Spinal cord (tissue), 10 donors: Measurements from ENCODE around the gene NTHL1. TPM values are rescaled to one million over a fixed set of nuclear protein-coding genes. Genes with fewer than 3 reads are reported as not detected.

Experiments used
- DNase-seq, 6 donors: peaks; one replicate each; pipeline versions ENCODE4 v3.0.0 to v3.0.0-alpha.2; 2013 to 2015; ENCODE audit warnings: low spot score in 6 of 6, low read depth in 4 of 6
- H3K27ac ChIP-seq: one replicate; pipeline ENCODE4 v1.5.1; 2013; ENCODE audit warnings: low read depth, low read length, control low read depth
- H3K27me3 ChIP-seq: one replicate; pipeline ENCODE4 v1.6.1; 2013; ENCODE audit warnings: low read length; ENCODE audit not compliant: control insufficient read depth, insufficient read depth
- H3K36me3 ChIP-seq: one replicate; pipeline ENCODE4 v1.6.1; 2013; ENCODE audit warnings: low read length; ENCODE audit not compliant: control insufficient read depth, insufficient read depth
- H3K4me1 ChIP-seq: one replicate; pipeline ENCODE4 v1.6.1; 2013; ENCODE audit warnings: low read length; ENCODE audit not compliant: control insufficient read depth, insufficient read depth
- H3K4me3 ChIP-seq: one replicate; pipeline ENCODE4 v1.5.1; 2013; ENCODE audit warnings: low read depth, low read length, control low read depth
- H3K9me3 ChIP-seq: one replicate; pipeline ENCODE4 v1.6.1; 2013; ENCODE audit warnings: low read length; ENCODE audit not compliant: control insufficient read depth, insufficient read depth
- WGBS: methylation state at CpG from one replicate; pipeline ENCODE4 v1.1.5; 2013; ENCODE audit warnings: missing lambda C conversion rate; ENCODE audit not compliant: insufficient coverage; 5-methylcytosine and 5-hydroxymethylcytosine counted together
- long read RNA-seq, 4 donors: transcript quantifications; one replicate each; lab custom pipeline, GENCODE V29; 2026
- polyA plus RNA-seq, 2 donors: library from polyadenylated mRNA; unstranded; fragments of 120-200 nt; gene quantifications; one replicate each; pipeline ENCODE4 v1.2.1, GENCODE V29; 2013; ENCODE audit not compliant: insufficient read length in 2 of 2
- total RNA-seq, 2 donors: library from RNA; depleted of rRNA in 1 of 2; stranded (reverse); fragments of 120-200 nt in 1 of 2; fragments of >200 nt in 1 of 2; gene quantifications; one replicate each; pipeline versions ENCODE4 v1.2.3 to v1.2.4, GENCODE V29; 2013 to 2014
- donor health status: healthy.

The NTHL1 gene
- total RNA-seq = 10 to 100 TPM; 19.7 to 42.1 TPM
- polyA plus RNA-seq = 10 to 100 TPM; 34.3 to 40.1 TPM
- long read RNA-seq, donor 1, transcript NTHL1-201 (6 exons, 1,067 nt) = major isoform, 18 of 27 reads
- long read RNA-seq, donor 1, partial matches to known transcripts = 0 of 27 reads
- long read RNA-seq, donor 1, other reads (novel, unspliced or antisense) = 0 of 27 reads
- long read RNA-seq, donor 2, transcript NTHL1-201 (6 exons, 1,067 nt) = major isoform, 10 of 12 reads
- long read RNA-seq, donor 2, partial matches to known transcripts = 0 of 12 reads
- long read RNA-seq, donor 2, other reads (novel, unspliced or antisense) = 0 of 12 reads
- long read RNA-seq, donor 3, transcript NTHL1-201 (6 exons, 1,067 nt) = major isoform, 8 of 11 reads
- long read RNA-seq, donor 3, partial matches to known transcripts = 0 of 11 reads
- long read RNA-seq, donor 3, other reads (novel, unspliced or antisense) = 0 of 11 reads
- long read RNA-seq, donor 4, transcript NTHL1-210 (1 exons, 911 nt) = minor isoform, 5 of 35 reads
- long read RNA-seq, donor 4, transcript NTHL1-201 (6 exons, 1,067 nt) = major isoform, 24 of 35 reads
- long read RNA-seq, donor 4, partial matches to known transcripts = 0 of 35 reads
- long read RNA-seq, donor 4, other reads (novel, unspliced or antisense) = 0 of 35 reads

DNA sequence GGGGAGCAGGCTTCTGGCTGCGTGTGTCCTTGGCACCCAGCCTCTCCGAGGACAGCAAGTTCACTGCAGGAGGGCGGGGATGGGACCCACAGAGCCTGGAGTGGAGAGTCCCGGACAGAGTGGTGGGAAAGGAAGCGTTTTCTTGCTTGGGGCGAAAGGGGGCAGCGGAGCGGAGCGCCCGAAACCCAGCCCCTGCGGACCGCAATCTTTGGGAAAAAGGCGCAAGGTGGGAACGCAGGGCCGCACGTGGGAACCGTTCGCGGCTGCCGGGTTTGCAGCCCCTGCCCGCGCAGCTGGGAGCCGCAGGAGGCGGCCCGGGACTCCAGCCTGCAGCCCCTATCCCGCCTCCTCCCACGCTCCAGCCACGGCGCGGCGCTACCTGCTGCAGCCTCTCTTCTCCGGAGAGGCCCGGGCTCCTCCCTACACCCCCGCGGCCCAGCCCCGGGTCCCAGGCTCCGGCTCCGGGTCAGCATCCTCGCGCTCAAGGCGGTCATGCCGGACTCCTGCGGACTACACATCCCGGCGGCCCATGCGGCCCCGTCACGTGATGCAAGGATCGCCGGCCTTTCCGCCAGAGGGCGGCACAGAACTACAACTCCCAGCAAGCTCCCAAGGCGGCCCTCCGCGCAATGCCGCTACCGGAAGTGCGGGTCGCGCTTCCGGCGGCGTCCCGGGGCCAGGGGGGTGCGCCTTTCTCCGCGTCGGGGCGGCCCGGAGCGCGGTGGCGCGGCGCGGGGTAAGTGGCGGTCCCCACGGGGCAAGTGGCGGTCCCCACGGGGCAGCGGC lies at the start of gene NTHL1, which contains the start of gene TSC2:
TSS of gene NTHL1 (minus strand) at position 505 of the 786 bp plus-strand sequence. CDS start at position 494, 11 bp downstream.
TSS of gene TSC2 (plus strand) at position 656 of the 786 bp plus-strand sequence. CDS start 631 bp downstream, outside the sequence.
- H3K27ac ChIP-seq = peak within 1 kb of the TSS; percentile 4
- peak; percentile 88 to 98 (median 92) for DNase-seq
- no peaks in the 10 kb centered on the region for H3K9me3 ChIP-seq
- peak within 1 kb of the TSS; percentile 75 for H3K4me3 ChIP-seq
- under 1% methylated on average over 80 of the region's 81 CpGs for WGBS
- peaks cover 39% of the 10 kb centered on the region for H3K4me1 ChIP-seq
- peaks cover 61% of the 10 kb centered on the region for H3K36me3 ChIP-seq
- no peaks in the 10 kb centered on the region for H3K27me3 ChIP-seq

DNA sequence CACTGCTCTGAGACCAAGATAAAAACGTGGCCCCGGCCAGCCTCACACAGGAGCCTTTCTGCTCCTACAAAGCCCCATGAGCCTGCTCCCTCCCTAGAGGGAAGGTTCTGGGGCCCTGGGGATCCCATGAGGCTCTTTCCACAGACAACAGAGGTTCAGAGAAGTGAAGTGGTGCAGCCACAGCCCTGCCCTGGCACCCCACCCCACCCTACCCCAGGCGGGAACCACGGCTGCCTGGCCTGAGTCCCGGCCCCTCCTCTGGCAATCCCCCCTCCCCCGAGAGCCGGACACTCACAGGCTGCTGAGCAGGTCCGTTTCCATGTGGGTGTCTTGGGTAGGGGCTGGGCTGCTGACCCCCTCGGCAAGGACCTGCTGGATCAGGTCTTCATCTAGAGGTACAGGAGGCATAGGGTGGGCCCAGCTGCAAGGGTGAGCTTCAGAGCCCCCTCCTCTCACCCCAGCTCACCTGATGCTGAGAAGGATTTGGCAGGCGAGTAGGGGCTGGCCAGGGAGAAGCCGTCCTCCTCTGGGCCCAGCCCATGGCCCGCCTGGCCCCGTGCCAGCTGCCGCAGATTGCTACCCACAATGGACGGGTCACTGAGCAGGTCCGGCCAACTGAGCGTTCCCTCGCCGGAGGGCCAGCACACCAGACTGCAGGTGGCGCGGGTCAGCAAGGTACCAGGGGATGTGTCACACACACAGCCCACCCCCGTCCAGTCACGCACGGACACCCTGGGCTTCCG lies 49.4 kb upstream of the NTHL1 start:
- Histone ChIP-seq H3K9me3 (no peaks in the 10 kb centered on the region), H3K27me3 (no peaks in the 10 kb centered on the region), H3K4me3 (no peak overlapping the region), H3K27ac (no peak overlapping the region), H3K36me3 (peaks cover 90% of the 10 kb centered on the region), H3K4me1 (peaks cover 7% of the 10 kb centered on the region)
- no peak for DNase-seq
- WGBS = 78% methylated on average over 10 of the region's 25 CpGs

DNA sequence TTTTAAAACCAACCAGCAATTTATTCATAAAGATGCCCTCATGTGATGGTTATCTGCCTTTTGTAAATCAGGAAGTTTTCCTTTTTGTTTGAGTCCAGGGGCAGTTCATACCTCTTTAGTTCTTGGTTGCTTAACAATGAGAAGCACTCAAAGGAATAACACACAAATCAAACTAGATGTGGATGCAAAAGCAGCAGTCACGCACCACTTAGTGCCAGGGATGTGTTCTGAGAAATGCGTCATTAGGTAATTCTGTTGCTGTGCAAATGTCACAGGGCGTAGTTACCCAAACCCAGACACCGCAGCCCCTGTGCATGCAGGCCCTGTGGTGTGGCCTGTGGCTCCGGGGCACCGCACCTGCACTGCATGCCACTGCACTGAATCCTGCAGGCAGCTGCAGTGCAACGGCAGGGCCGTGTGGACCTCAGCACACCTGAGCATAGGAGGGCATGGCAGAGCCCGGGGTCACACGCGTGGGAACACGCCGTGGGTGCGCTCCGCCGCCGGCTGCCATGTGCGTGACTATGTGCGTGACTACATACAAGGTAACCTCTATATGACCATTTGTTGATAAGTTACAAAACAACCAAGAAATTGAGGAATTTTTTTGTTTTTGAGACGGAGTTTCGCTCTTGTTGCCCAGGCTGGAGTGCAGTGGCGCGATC lies 48.4 kb upstream of the NTHL1 start:
- no peak for DNase-seq
- Histone ChIP-seq H3K9me3 (no peaks in the 10 kb centered on the region), H3K27me3 (no peaks in the 10 kb centered on the region), H3K4me1 (peaks cover 14% of the 10 kb centered on the region), H3K4me3 (no peak overlapping the region), H3K27ac (no peak overlapping the region), H3K36me3 (peaks cover 87% of the 10 kb centered on the region)
- 96% methylated on average over 9 of the region's 23 CpGs for WGBS

DNA sequence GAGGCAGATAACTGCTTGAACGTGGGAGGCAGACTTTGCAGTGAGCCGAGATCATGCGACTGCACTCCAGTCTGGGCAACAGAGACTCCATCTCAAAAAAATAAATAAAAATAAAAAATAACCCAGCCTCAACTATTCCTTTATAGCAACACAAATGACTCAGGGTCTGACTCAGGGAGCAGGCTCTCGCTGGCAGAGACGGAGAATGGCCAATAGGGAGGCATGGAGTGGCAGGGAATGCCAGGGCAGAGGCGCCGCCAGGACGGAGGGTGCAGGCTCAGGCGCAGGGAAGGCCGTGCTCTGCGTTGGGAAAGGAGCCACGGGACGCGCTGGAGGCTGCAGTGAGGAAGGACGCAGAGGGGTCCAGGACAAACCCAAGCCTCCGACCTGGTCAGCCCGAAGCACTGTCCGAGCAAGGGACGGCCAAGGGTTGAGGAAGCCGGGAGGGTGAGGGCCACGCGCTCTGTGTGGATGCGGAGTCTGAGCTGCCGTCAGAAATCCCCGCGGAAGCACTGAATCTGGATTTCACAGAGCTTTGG lies 47.8 kb upstream of the NTHL1 start:
- Histone ChIP-seq H3K36me3 (peaks cover 85% of the 10 kb centered on the region), H3K27ac (no peak overlapping the region)
- WGBS = 93% methylated on average over 21 of the region's 26 CpGs

DNA sequence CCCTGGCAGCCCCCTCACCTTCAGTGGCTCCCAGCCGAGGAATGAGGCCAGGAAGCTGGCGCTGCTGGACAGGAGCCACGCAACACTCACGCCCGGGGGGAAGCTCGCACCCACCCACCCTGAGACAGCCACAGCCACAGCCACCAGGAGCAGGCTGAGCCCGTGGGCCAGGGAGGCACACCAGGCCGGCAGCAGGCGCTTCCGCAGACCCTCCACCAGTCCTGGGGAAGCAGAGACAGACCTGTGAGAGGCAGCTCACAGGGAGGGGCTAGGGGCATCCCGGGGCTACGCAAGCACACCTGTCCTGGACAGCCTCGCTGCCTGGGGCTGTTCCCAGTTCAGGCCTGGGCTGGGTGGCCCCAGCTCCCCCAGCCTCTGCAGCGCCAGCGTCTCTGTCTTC lies 46.2 kb upstream of the NTHL1 start:
- no peak overlapping the region for H3K27ac ChIP-seq
- DNase-seq = no peak
- peaks cover 14% of the 10 kb centered on the region for H3K4me1 ChIP-seq
- H3K36me3 ChIP-seq = peaks cover 87% of the 10 kb centered on the region
- H3K27me3 ChIP-seq = no peaks in the 10 kb centered on the region
- H3K9me3 ChIP-seq = no peaks in the 10 kb centered on the region
- 95% methylated on average over 15 of the region's 15 CpGs for WGBS
- H3K4me3 ChIP-seq = no peak overlapping the region

More for the DNA sequence above, 47.8 kb upstream of the NTHL1 start:
- Histone ChIP-seq H3K27me3 (no peaks in the 10 kb centered on the region), H3K9me3 (no peaks in the 10 kb centered on the region), H3K4me3 (no peak overlapping the region), H3K4me1 (peaks cover 14% of the 10 kb centered on the region)
- no peak for DNase-seq

DNA sequence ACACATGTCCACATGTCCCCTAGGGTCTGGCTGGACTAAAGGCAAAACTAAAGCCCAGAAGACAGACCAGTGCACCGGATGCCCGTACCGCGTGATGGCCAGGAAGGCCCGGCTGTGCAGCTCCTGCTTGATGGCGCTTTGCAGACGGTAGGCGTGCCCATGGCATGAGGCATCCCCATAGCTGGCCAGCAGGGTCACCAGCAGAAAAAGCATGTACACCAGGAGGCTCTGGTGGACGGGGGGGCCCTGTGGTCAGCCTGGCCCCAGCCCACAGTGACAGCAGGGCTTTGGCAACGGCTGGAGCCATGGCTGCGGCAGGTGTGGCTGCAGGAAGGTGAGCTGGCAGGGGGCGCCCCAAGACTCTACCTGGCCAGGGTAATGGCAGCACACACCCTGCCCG lies 45.2 kb upstream of the NTHL1 start:
- H3K27me3 ChIP-seq = no peaks in the 10 kb centered on the region
- H3K4me3 ChIP-seq = no peak overlapping the region
- WGBS = 95% methylated on average over 13 of the region's 13 CpGs
- no peaks in the 10 kb centered on the region for H3K9me3 ChIP-seq
- no peak for DNase-seq
- H3K27ac ChIP-seq = no peak overlapping the region
- H3K36me3 ChIP-seq = peaks cover 94% of the 10 kb centered on the region
- peaks cover 14% of the 10 kb centered on the region for H3K4me1 ChIP-seq

DNA sequence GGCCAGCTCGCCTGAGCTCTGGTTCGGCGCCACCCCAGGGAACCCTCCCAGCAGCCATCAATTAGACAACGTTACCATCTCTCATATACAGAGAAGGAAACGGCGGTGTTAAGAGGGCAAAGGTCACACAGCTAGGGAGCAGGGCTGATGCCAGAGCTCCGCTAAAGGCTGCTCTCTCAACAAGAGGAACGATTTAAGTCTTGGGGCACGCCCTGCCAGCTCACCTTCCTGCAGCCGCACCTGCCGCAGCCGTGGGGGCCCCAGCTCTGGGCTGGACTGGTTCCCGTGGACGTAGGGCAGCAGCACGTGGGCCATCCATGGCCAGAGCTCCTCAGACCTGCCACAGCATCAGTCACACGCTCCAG lies 44.6 kb upstream of the NTHL1 start:
- Histone ChIP-seq H3K4me3 (no peak overlapping the region), H3K27me3 (no peaks in the 10 kb centered on the region), H3K36me3 (peaks cover 94% of the 10 kb centered on the region), H3K4me1 (peaks cover 14% of the 10 kb centered on the region), H3K9me3 (no peaks in the 10 kb centered on the region), H3K27ac (no peak overlapping the region)
- 86% methylated on average over 14 of the region's 16 CpGs for WGBS
- no peak for DNase-seq

DNA sequence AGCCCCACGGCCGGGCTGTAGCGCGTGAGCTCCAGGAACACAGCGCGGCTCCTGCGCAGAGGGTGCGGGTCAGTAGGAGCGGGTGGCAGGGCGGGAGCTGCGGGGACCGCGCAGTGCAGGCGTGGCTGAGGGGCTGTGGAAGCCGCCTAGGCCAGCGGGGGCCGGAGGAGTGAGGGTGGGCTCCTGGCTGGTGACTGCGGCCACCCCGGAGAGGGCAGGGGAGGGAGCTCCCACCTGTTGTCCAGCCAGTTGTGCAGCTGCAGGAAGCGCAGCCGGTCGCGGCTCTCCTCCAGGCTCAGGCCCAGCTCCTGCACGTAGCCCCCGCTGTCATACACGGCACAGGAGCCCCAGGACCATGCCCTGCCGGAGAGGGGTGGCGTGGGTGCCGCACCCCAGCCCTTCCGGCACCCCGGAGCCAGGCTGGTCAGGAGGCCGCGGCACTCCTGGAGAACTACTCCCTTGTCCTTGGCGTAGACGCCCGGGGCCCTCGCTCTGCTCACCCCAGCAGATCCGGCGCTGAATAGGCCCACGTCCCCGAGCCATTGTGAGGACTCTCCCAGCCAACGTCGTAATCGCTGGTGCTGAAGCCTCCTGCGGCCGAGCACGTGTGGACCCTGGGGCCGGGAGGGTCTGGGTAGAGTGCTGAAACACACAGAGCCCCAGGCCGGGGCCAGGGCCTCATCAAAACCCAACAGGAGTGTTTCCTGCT lies 44.1 kb upstream of the NTHL1 start:
- peak overlapping the region; percentile 5 for H3K4me3 ChIP-seq
- peaks cover 14% of the 10 kb centered on the region for H3K4me1 ChIP-seq
- DNase-seq = no peak
- H3K9me3 ChIP-seq = no peaks in the 10 kb centered on the region
- H3K27me3 ChIP-seq = no peaks in the 10 kb centered on the region
- H3K36me3 ChIP-seq = peaks cover 94% of the 10 kb centered on the region
- no peak overlapping the region for H3K27ac ChIP-seq
- WGBS = 45% methylated on average over 49 of the region's 49 CpGs
